Measurements from ENCODE around the gene ZNF254.

ZNF254 gene

GRCh38 chr19:24173882-24174281 lies 86.9 kb downstream of the ZNF254 start:
- intact Hi-C loops (cut with DNase I), result no loop called here
- no peak for DNase-seq

- no peak for DNase-seq
- intact Hi-C loops (cut with DNase I), result no loop called here
Measured at GRCh38 chr19:24177686-24178085, 90.7 kb downstream of the ZNF254 start.

GRCh38 chr19:24178207-24178606 lies 91.2 kb downstream of the ZNF254 start:
- intact Hi-C loops (cut with DNase I), result no loop called here
- DNase-seq, result no peak
